OCI-LY1 (cell line): ENCODE data around the gene RAP1GDS1.
"Not testable (repeated sequence)": the region's sequence is repeated elsewhere in the genome, so short reads cannot be mapped to it uniquely, and the experiment has no call there.

ENCODE experiments used
- H2AFZ ChIP-seq: fragments of 200-600 bp; sonication (generic), shearing (Covaris generic); 2 replicates; pipeline ENCODE4 v1.6.0; 2014; ENCODE audit warnings: antibody characterized with exemption, mild to moderate bottlenecking, low read length
- H3F3A ChIP-seq: fragments of 200-600 bp; sonication (generic), shearing (Covaris generic); 2 replicates; pipeline ENCODE4 v1.6.0; 2014; ENCODE audit warnings: mild to moderate bottlenecking, antibody characterized with exemption, low read length, moderate library complexity; ENCODE audit not compliant: insufficient read depth
- H3K27ac ChIP-seq: fragments of 200-600 bp; sonication (generic); 2 replicates; pipeline ENCODE4 v1.5.1; 2014; ENCODE audit warnings: low read length, mixed run types, mild to moderate bottlenecking, low read depth; ENCODE audit not compliant: poor library complexity, severe bottlenecking
- H3K27me3 ChIP-seq: fragments of 200-600 bp; sonication (generic); 2 replicates; pipeline ENCODE4 v1.6.0; 2014; ENCODE audit warnings: antibody characterized with exemption, mild to moderate bottlenecking, low read length, moderate library complexity; ENCODE audit not compliant: insufficient read depth
- H3K36me3 ChIP-seq: fragments of 200-600 bp; sonication (generic); 2 replicates; pipeline ENCODE4 v1.6.1; 2014; ENCODE audit warnings: mild to moderate bottlenecking, antibody characterized with exemption, low read length, moderate library complexity, mixed read lengths; ENCODE audit not compliant: insufficient read depth
- H3K4me1 ChIP-seq: fragments of 200-600 bp; sonication (generic); 2 replicates; pipeline ENCODE4 v1.5.1; 2014; ENCODE audit warnings: mild to moderate bottlenecking, low read length, moderate library complexity; ENCODE audit not compliant: insufficient read depth, severe bottlenecking
- H3K4me2 ChIP-seq: fragments of 200-600 bp; sonication (generic), shearing (Covaris generic); 2 replicates; pipeline ENCODE4 v1.6.1; 2014; ENCODE audit warnings: low read length
- H3K4me3 ChIP-seq: fragments of 200-600 bp; sonication (generic); 2 replicates; pipeline ENCODE4 v1.5.1; 2014; ENCODE audit warnings: low read length, low read depth, mild to moderate bottlenecking, mixed read lengths; ENCODE audit not compliant: poor library complexity, severe bottlenecking
- H3K79me2 ChIP-seq: fragments of 200-600 bp; shearing (Covaris generic); 2 replicates; pipeline ENCODE4 v1.6.1; 2016; ENCODE audit warnings: mixed run types, low read length, mixed read lengths; ENCODE audit not compliant: insufficient read depth
- H3K9ac ChIP-seq: fragments of 200-600 bp; sonication (generic), shearing (Covaris generic); 2 replicates; pipeline ENCODE4 v1.6.1; 2014; ENCODE audit warnings: mild to moderate bottlenecking, low read length, mixed read lengths
- H3K9me2 ChIP-seq: fragments of 200-600 bp; sonication (generic), shearing (Covaris generic); 2 replicates; pipeline ENCODE4 v1.6.1; 2014; ENCODE audit warnings: low read depth, mild to moderate bottlenecking, low read length, mixed read lengths
- H3K9me3 ChIP-seq: fragments of 200-600 bp; shearing (Covaris generic); 2 replicates; pipeline ENCODE4 v1.6.1; 2014; ENCODE audit warnings: low read length, mixed read lengths
- H4K20me1 ChIP-seq: fragments of 200-600 bp; sonication (generic), shearing (Covaris generic); 2 replicates; pipeline ENCODE4 v1.6.0; 2016; ENCODE audit warnings: mild to moderate bottlenecking, low read length; ENCODE audit not compliant: insufficient read depth
- EZH2 ChIP-seq: fragments of 200-600 bp; sonication (generic), shearing (Covaris generic); IDR thresholded peaks from 2 replicates; pipeline ENCODE4 v1.8.0; 2017; ENCODE audit warnings: borderline replicate concordance, mixed run types, mild to moderate bottlenecking, antibody characterized with exemption, low read length, moderate library complexity, mixed read lengths
- TF ChIP-seq, protein P1 (sequence below): fragments of 200-600 bp; sonication (generic), shearing (Covaris generic); IDR thresholded peaks from 2 replicates; pipeline ENCODE4 v1.5.1; 2017; ENCODE audit warnings: mild to moderate bottlenecking, antibody characterized with exemption, low read length, moderate library complexity, mixed read lengths

The RAP1GDS1 gene

GRCh38 chr4:98473046-98473445, 211.9 kb downstream of the RAP1GDS1 start:
- H3K9me2 ChIP-seq = no peaks in the 10 kb centered on the region
- no peak overlapping the region for H3K4me2 ChIP-seq
- H2AFZ ChIP-seq = no peak overlapping the region
- no peaks in the 10 kb centered on the region for H3K36me3 ChIP-seq
- no peaks in the 10 kb centered on the region; the same call in 1 of the 2 replicates for H3K27me3 ChIP-seq
- H3K9me3 ChIP-seq = no peaks in the 10 kb centered on the region
- no peak overlapping the region for H3K9ac ChIP-seq
- H3K4me1 ChIP-seq = no peaks in the 10 kb centered on the region
- H4K20me1 ChIP-seq = no peaks in the 10 kb centered on the region
- H3F3A ChIP-seq = no peaks in the 10 kb centered on the region
- no peak overlapping the region for H3K27ac ChIP-seq
- TF ChIP-seq EZH2 = no peak
- TF ChIP-seq, protein P1, sequence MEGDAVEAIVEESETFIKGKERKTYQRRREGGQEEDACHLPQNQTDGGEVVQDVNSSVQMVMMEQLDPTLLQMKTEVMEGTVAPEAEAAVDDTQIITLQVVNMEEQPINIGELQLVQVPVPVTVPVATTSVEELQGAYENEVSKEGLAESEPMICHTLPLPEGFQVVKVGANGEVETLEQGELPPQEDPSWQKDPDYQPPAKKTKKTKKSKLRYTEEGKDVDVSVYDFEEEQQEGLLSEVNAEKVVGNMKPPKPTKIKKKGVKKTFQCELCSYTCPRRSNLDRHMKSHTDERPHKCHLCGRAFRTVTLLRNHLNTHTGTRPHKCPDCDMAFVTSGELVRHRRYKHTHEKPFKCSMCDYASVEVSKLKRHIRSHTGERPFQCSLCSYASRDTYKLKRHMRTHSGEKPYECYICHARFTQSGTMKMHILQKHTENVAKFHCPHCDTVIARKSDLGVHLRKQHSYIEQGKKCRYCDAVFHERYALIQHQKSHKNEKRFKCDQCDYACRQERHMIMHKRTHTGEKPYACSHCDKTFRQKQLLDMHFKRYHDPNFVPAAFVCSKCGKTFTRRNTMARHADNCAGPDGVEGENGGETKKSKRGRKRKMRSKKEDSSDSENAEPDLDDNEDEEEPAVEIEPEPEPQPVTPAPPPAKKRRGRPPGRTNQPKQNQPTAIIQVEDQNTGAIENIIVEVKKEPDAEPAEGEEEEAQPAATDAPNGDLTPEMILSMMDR = no peak
- no peaks in the 10 kb centered on the region for H3K79me2 ChIP-seq
- H3K4me3 ChIP-seq = no peak overlapping the region

DNA sequence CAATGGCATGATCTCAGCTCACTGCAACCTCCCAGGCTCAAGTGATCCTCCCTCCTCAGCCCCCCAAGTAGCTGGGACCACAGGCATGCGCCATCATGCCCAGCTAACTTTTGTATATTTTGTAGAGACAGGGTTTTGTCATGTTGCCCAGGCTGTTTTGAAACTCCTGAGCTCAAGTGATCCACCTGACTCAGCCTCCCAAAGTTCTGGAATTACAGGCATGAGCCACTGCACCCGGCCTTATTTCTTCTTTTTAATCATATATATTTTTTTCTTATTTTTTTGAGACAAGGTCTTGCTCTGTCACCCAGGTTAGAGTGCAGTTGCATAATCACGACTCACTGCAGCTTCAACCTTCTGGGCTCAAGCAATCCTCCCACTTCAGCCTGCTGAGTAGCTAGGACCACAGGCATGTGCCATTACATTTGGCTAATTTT, 213.2 kb downstream of the RAP1GDS1 start:
- Histone ChIP-seq H4K20me1 (no peaks in the 10 kb centered on the region), H3F3A (no peaks in the 10 kb centered on the region), H3K36me3 (no peaks in the 10 kb centered on the region), H3K9me3 (no peaks in the 10 kb centered on the region), H3K79me2 (no peaks in the 10 kb centered on the region), H2AFZ (no peak overlapping the region), H3K9me2 (no peaks in the 10 kb centered on the region), H3K4me1 (no peaks in the 10 kb centered on the region), H3K4me3 (no peak overlapping the region), H3K27me3 (no peaks in the 10 kb centered on the region), H3K27ac (no peak overlapping the region), H3K9ac (no peak overlapping the region), H3K4me2 (no peak overlapping the region)
- TF ChIP-seq, protein P1 = no peak
- TF ChIP-seq EZH2 = no peak

DNA sequence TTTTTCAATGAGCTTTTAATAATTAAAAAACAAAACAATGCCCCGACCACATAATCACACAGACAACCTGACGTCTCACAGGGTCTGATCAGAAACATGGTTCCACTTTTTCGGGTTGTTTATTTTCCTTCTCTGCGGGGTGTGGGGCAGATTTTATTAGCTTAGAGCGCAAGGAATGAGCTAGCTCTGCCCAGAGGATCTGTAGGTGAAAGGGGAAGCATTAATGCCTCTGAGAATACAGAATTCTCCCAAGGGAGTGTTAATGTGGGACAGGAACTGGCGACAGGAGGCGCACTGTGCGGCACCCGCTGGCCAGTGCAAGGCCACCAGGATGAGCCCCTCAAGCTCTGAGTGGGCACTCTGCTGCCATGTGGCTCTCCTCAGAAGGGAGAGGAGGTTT, 215.7 kb downstream of the RAP1GDS1 start:
- no peaks in the 10 kb centered on the region for H3K4me1 ChIP-seq
- no peaks in the 10 kb centered on the region for H3K79me2 ChIP-seq
- no peaks in the 10 kb centered on the region for H3F3A ChIP-seq
- no peak overlapping the region for H3K27ac ChIP-seq
- TF ChIP-seq, protein P1 = no peak
- H4K20me1 ChIP-seq = no peaks in the 10 kb centered on the region
- H3K4me3 ChIP-seq = no peak overlapping the region
- H3K9me2 ChIP-seq = no peaks in the 10 kb centered on the region
- H3K4me2 ChIP-seq = no peak overlapping the region
- no peak overlapping the region for H3K9ac ChIP-seq
- H3K36me3 ChIP-seq = no peaks in the 10 kb centered on the region
- no peaks in the 10 kb centered on the region for H3K9me3 ChIP-seq
- no peak overlapping the region for H2AFZ ChIP-seq
- no peaks in the 10 kb centered on the region for H3K27me3 ChIP-seq

- H3K9me3 ChIP-seq, H3K4me1 ChIP-seq, H3K36me3 ChIP-seq, H3K27me3 ChIP-seq, H3K4me3 ChIP-seq, H3K4me2 ChIP-seq, H3F3A ChIP-seq, H4K20me1 ChIP-seq, H3K79me2 ChIP-seq, H2AFZ ChIP-seq, H3K27ac ChIP-seq, H3K9ac ChIP-seq, H3K9me2 ChIP-seq: not testable (repeated sequence)
Observed at GRCh38 chr4:98479590-98479989, 218.4 kb downstream of the RAP1GDS1 start.
